HG03442 (cell line): Measurements from ENCODE around the gene MSGN1.
"Not testable (repeated sequence)": the region's sequence is repeated elsewhere in the genome, so short reads cannot be mapped to it uniquely, and the experiment has no call there.

ENCODE experiments used
- ATAC-seq: cut with Tn5 transposase; IDR thresholded peaks from one replicate; pipeline ENCODE4 v1.9.1; 2021; ENCODE audit warnings: mild to moderate bottlenecking, moderate library complexity; ENCODE audit not compliant: unreplicated experiment

The MSGN1 gene

GRCh38 chr2:17804358-17804757 lies 11.9 kb upstream of the MSGN1 start:
- peak; percentile 69 for ATAC-seq

DNA sequence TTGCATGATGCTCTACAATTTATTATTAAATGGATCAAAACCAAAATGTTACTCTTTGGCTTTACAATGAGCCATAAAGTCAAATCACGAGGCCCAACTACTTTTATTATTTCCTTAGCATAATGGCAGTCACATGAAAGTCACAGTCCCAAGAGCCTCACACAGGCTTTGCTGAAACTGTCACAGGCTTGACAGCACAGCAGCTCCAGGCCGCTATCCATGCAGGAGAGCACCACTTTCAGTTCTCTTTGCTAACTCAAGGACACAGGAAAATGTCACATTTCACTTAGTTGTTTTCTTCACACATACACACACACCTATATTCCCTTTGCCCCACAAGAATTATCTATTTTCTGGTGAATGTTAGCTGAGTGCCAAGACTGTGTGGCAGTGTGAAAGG lies 11.1 kb upstream of the MSGN1 start:
- peak; percentile 38 for ATAC-seq

DNA sequence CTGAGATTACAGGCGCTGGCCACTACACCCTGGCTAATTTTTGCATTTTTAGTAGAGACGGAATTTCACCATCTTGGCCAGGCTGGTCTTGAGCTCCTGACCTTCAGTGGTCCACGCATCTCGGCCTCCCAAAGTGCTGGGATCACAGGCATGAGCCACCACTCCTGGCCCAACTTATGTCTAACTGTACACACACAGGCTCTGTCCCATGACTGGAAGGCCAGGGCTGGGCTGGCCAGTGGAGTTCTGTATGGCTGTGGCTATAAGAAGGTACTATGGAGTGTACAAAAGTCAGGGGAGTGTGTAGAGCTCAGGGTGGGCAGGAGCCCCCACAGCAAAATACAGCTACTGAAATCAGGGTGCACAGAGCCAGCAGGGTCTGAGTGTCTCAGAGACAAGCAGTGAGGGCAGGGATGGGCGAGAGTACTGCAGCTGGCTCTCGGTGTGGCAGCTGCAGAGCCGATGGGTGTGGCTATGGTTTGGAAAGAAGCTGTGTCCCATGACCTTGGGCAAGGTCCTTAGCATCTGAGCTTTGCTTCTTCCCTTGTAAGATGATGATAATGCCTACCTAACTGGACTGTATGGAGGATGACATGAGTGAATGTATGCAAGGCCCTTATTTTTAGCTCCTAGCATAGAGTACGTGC lies 10.4 kb upstream of the MSGN1 start:
- ATAC-seq: no peak

- peak; percentile 39 for ATAC-seq
These were observed 3.1 kb upstream of the MSGN1 start for GRCh38 chr2:17813010-17813741.

DNA sequence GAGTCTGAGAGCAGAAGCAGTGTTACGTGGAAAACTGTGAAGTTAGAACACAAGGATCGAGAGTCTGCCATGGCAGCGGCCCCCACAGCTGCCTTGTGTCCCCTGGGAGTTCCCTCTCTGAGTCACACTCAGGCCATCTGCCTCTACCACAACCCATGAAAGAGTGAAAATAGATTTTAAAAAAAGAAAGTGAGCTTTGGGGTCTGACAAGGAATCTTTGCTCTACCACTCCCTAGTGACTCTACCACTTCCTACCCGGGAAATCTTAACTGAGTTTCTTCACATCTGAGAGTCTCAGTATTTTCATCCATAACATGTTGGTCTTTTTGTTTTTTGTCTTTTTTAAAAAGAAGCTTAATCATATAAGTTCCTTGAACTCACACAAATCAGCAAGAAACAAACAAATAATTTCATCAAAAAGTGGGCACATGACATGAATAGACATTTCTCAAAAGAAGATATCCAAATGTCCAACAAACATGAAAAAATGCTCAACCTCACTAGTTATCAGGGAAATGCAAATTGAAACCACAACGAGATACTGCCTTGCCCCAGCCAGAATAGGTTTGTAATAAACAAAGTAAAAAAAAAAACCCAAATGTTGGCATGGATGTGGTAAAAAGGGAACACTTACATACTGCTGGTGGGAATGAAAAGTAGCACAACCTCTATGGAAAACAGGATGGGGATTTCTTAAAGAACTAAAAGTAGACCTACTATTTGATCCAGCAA lies 2.4 kb upstream of the MSGN1 start:
- peak; percentile 85 for ATAC-seq

- no peak for ATAC-seq
These were observed 1.7 kb upstream of the MSGN1 start for GRCh38 chr2:17814601-17815000.

DNA sequence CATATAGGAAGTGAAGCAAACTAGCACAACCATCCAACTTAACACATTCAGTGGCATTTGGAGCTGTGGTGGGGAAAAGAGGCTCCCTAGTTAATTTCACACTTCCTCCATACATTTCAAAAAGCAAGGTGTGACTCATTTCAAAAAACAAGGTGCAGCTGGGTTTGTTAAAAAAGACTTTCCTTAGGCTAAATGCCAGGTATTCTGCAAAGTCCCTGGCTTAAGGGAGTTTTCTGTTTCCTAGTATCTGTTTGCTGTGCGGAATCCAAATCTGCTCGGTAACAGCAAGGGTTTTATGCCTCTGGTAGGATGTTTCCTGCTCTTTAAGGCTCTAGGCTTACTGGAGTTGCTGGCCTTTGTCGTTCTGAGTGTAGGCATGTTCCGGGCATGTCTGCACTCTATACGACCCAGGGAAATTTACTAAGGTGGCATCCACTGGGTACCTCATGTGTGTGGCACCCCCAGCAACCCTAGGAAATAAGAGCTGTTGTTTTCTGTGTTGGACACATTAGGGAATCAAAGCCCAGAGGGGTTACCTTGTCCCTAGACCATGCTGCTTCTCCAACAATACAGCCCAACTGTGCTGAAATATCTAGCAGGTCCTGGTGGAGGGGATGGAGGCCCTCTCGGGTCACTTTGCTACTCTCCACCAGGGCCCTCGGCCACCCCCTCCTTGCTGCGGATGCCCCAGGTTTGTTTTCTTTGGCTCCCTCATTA lies 634 bp upstream of the MSGN1 start:
- ATAC-seq: peak; percentile 29

DNA sequence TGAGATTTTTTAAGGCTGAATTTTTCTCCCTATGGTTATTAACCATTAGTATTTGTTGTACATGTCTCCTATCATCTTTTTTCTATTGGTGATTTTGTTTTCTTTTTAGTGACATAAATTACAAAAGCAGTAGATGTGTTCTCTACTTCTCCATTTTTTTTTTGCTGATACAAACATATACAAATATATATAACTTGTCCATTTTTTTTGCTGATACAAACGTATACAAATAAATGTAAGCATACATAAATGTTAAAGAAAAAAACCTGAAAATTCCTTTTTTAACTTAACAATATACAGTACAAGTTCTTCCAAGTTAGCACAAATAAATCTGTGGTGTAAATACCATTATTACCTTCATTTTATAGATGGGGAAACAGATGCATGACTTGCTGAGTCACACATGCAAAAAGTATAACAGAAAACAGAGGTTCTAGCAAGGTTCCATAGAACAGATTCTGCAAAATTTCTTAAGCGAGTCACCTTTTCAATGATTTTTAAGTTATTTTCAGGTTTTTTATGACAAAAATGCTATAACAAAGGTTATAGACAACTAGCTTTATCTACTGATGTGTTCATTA lies 2.1 kb downstream of the MSGN1 start:
- no peak for ATAC-seq

GRCh38 chr2:17821080-17821479 lies 4.8 kb downstream of the MSGN1 start:
- ATAC-seq: no peak

DNA sequence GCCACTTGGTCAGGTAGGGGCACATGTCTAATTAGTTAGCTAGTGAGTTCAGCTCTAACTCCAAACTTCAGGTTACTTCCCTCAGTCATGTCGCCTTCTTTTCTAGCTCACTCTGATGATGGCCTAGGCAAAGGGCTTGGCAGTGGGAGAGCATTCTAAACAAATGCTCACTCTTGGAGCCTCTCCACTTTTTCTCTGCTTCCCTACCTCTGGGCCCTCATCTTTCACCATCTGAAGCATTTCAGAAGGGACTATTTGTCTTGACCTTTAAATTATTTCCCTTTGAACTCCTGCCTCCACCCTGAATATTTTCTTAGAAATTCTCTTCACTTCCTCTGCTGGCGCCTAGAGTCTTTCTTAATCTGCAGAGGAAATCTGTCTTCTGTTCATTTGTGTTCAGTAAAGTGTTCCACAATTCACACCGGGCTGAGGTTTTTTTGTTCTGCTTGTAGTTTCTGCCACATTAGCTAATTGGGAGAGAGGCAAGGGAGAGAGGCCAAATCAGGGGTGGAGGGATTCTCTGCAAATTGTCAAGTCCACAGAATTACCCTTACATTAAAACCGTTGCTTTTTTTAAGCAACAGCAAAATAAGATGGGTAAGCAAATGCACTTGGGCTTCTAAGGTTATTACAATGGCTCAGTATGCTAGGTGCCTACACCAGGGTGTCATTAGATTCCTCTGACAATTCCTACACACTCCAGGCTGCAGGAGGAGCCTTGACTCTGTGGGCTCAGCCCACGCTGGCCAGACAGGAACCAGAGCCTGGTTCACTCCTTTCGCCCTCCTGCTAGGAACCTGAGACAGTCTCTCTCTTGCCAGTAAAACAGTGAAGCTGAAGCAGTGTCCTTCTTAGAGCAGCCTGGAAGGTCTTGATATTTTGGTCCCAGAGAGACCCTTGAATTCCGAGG lies 5.5 kb downstream of the MSGN1 start:
- ATAC-seq: peak; percentile 59

DNA sequence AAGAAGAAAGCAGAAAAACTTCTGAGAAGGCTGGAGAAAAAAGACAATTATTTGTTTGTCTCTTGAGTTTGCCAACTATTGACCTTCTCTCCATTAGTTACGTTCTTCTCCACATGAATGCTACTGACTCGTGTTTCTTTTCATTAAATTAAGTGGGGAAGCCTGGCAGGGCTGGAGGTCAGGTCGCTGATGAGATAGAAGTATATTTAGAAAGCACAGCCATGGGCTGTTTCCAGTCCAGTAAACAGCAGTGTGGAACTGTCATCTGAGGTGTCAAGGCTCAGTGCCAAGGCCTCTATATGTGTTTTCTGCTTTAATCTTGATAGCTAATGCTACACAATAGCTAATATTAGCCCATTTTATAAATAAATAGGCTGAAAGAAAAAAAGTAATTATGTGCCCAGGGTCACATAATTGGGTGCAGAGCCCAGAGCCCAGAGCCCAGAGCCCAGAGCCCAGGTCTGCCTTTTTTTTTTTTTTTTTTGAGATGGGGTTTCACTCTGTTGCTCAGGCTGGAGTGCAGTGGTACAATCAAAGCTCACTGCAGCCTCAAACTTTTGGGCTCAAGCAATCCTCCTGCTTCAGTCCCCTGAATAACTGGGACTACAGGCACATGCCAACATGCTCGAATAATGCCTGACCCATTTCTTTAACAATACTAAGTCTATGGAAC lies 6.3 kb downstream of the MSGN1 start:
- peak; percentile 58 for ATAC-seq

GRCh38 chr2:17823646-17824045 lies 7.4 kb downstream of the MSGN1 start:
- ATAC-seq: not testable (repeated sequence)

DNA sequence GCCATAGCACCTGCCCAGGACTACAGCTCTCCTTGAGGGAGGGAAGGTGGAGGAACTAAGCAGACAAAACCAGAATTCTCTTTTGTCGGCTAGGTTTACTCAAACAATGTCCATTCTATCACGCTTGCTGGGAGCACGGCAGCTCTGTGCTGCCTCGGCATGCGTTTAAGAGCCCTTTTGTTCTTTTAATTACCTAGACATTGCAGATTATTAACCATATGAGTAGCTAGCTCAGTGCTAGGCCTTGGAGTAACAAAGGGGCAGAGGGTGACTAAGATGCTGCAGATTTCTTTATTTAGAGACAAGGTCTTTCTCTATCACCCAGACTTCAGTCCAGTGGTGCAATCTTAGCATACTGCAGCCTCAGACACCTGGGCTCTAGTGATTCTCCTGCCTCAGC lies 11.1 kb downstream of the MSGN1 start:
- no peak for ATAC-seq

DNA sequence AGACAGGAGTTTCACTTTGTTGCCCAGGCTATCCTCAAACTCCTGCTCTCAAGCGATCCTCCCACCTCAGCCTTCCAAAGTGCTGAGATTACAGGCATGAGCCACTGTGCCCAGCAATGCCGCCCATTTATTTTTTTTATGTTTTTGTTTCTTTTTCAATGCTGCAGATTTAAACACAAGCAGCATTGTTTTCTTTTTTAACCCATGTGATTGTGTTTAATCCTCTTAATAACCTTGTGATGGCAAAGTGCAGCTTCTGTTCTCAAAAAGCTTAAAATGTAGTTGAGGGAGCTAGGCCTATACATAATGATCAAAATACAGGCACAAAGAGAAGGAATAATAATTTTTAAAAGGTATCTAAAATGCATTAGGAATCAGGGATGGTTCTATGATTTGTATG lies 11.5 kb downstream of the MSGN1 start:
- no peak for ATAC-seq

GRCh38 chr2:17830053-17831034 lies 14.1 kb downstream of the MSGN1 start:
- ATAC-seq: peak; percentile 85

DNA sequence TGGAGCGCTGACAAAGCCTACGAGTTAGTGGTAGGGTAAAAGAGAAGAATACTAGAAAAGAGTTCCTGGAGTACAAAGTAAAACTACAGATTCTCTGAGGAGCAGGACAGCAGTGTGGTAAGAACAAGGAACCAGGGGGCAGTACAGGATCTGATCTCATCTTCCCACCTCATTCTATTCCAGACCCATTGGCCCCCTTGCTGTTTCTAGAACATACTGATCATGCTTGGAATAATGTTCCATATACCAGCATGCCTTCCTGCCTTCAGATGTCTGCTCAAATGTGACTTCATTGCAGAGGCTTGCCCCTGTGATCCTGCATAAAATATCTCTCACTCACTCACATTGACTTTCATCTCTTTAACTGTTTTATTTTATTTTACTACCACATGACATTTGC lies 19.3 kb downstream of the MSGN1 start:
- no peak for ATAC-seq

- no peak for ATAC-seq
These were observed 23.7 kb downstream of the MSGN1 start for GRCh38 chr2:17839959-17840358.

DNA sequence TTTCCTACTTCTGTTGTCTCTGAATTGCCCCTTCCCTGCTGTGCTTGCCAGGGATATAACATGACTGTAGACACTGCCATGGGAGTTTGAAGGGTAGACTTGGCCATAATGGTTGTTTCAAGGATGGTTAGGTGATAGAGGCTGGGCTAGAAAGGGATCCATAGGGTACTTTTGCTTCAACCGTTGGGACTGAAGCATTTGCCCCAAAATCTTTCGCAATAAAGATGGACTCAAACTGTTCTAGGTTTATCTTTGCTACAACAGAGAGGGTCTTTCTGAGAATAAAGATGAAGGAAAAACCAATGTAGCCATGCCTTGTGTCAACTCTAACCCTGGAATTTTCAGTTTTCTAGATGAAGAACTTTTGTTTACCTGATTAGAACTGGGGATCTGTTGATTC lies 27.2 kb downstream of the MSGN1 start:
- ATAC-seq: no peak
